Measurements from ENCODE around the gene LEF1. TPM values are rescaled to one million over a fixed set of nuclear protein-coding genes. Genes with fewer than 3 reads are reported as not detected.

The LEF1 gene
- total and polyA plus RNA-seq, 9 of the 15 experiments (the other 6 are each of a cell fraction or from before 2014, with no cell fraction given): 15.1 to 81.1 (median 29.7) TPM

DNA sequence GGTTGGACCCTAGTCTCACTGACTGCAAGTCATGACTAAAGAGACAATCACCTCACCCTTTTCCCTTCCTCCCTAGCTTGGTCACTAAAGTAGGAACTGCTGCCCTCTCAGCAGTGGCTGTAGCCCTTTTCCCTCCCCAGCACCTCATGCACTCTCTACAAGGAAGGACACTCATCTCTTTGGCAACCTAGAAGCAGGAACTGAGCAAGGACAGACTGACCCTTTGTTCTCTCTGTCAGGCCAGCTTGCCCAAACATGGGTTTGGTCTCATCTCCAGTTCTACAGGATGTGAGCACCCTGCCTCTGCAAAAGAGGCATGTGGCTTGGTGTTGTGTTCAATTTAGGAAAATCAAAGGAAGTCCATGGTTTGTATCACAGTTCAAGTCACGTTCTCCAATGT is 15.8 kb downstream of the LEF1 start:
- Histone ChIP-seq H4K20me1 (replicated peaks; ENCODE audit: control insufficient read depth, insufficient read depth, low read length) (no peaks in the 10 kb centered on the region), H3K9ac (ENCODE audit: insufficient read depth in 1 of 2, low read depth in 2 of 2, low read length in 2 of 2) (no peak overlapping the region), H2AFZ (ENCODE audit: low read depth, low read length) (no peak overlapping the region), H3K4me1 (replicated peaks in 1 of 2; ENCODE audit: control insufficient read depth in 2 of 2, insufficient read depth in 2 of 2, low read length in 2 of 2) (peaks cover 0 to 2% of the 10 kb centered on the region in 2 experiments; a peak in 1 of 5 replicates), H3K79me2 (ENCODE audit: control insufficient read depth, insufficient read depth, low read length) (0 out of 3 replicates have a peak, but pooled peaks cover 2% of the 10 kb centered on the region), H3K4me3 (no peak overlapping the region), H3K4me2 (ENCODE audit: insufficient read depth, low read length) (no peak overlapping the region), H3K27me3 (ENCODE audit: control insufficient read depth in 2 of 2, insufficient read depth in 2 of 2, low read length in 2 of 2) (no peaks in the 10 kb centered on the region), H3K9me3 (replicated peaks; ENCODE audit: control insufficient read depth, insufficient read depth, low read depth, low read length) (no peaks in the 10 kb centered on the region), H3K9me1 (ENCODE audit: control insufficient read depth, insufficient read depth, low read length) (no peaks in the 10 kb centered on the region), H3K27ac (ENCODE audit: extremely low read depth, low read depth, low read length) (no peak overlapping the region), H3K36me3 (ENCODE audit: control insufficient read depth, insufficient read depth, low read length) (peaks cover 18% of the 10 kb centered on the region)
- DNase-seq (ENCODE audit: extremely low read depth in 1 of 4, low spot score in 3 of 4) (no peak), ATAC-seq (no peak; the same call in 2 of the 3 replicates), FAIRE-seq (no peak)
- ChIA-PET CTCF (ENCODE audit: low intra/inter-chr PET ratio) (no interaction called here), POLR2A (no interaction called here)
- in situ Hi-C loops (cut with MboI) (no loop called here), intact Hi-C loops (cut with micrococcal nuclease) (no loop called here)
- TF ChIP-seq, protein P1, sequence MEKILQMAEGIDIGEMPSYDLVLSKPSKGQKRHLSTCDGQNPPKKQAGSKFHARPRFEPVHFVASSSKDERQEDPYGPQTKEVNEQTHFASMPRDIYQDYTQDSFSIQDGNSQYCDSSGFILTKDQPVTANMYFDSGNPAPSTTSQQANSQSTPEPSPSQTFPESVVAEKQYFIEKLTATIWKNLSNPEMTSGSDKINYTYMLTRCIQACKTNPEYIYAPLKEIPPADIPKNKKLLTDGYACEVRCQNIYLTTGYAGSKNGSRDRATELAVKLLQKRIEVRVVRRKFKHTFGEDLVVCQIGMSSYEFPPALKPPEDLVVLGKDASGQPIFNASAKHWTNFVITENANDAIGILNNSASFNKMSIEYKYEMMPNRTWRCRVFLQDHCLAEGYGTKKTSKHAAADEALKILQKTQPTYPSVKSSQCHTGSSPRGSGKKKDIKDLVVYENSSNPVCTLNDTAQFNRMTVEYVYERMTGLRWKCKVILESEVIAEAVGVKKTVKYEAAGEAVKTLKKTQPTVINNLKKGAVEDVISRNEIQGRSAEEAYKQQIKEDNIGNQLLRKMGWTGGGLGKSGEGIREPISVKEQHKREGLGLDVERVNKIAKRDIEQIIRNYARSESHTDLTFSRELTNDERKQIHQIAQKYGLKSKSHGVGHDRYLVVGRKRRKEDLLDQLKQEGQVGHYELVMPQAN (IDR thresholded peaks at IDR 0.05; ENCODE audit: borderline replicate concordance): no peak
- TF ChIP-seq FOS (IDR thresholded peaks at IDR 0.05; ENCODE audit: extremely low read depth, insufficient read length) (no peak), POU5F1 (IDR thresholded peaks at IDR 0.05; ENCODE audit: borderline replicate concordance, low read depth, low read length, partially characterized antibody) (no peak), ZNF431 (CRISPR knock-in tag; IDR thresholded peaks at IDR 0.05) (peak; percentile 97), ZNF551 (CRISPR knock-in tag; IDR thresholded peaks at IDR 0.05) (no peak), MCM2 (IDR thresholded peaks at IDR 0.05; ENCODE audit: low read depth) (no peak)
- TF ChIP-seq, protein P2, sequence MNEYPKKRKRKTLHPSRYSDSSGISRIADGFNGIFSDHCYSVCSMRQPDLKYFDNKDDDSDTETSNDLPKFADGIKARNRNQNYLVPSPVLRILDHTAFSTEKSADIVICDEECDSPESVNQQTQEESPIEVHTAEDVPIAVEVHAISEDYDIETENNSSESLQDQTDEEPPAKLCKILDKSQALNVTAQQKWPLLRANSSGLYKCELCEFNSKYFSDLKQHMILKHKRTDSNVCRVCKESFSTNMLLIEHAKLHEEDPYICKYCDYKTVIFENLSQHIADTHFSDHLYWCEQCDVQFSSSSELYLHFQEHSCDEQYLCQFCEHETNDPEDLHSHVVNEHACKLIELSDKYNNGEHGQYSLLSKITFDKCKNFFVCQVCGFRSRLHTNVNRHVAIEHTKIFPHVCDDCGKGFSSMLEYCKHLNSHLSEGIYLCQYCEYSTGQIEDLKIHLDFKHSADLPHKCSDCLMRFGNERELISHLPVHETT (CRISPR knock-in tag; conservative IDR thresholded peaks at IDR 0.05 in 1 of 2, IDR thresholded peaks at IDR 0.05 in 1 of 2): no peak
- no TSS peak for BruUV-seq (replicated peaks)
- WGBS (ENCODE audit: insufficient coverage, low coverage, missing lambda C conversion rate): 71% methylated on average over 1 of the region's 1 CpG

All from K562 (cell line).